ENCODE measurements around the gene CHST14.

GRCh38 chr15:40510201-40510600 lies 39.4 kb downstream of the CHST14 start:
- TF ChIP-seq, protein P1, sequence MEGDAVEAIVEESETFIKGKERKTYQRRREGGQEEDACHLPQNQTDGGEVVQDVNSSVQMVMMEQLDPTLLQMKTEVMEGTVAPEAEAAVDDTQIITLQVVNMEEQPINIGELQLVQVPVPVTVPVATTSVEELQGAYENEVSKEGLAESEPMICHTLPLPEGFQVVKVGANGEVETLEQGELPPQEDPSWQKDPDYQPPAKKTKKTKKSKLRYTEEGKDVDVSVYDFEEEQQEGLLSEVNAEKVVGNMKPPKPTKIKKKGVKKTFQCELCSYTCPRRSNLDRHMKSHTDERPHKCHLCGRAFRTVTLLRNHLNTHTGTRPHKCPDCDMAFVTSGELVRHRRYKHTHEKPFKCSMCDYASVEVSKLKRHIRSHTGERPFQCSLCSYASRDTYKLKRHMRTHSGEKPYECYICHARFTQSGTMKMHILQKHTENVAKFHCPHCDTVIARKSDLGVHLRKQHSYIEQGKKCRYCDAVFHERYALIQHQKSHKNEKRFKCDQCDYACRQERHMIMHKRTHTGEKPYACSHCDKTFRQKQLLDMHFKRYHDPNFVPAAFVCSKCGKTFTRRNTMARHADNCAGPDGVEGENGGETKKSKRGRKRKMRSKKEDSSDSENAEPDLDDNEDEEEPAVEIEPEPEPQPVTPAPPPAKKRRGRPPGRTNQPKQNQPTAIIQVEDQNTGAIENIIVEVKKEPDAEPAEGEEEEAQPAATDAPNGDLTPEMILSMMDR (IDR thresholded peaks at IDR 0.05) = no peak
- TF ChIP-seq ZFX (IDR thresholded peaks at IDR 0.05; ENCODE audit: borderline replicate concordance) = no peak

Data from 22Rv1 (cell line).